Testis (tissue), 2 donors: ENCODE data around the gene DENND1A.

ENCODE experiments used
- POLR2A ChIP-seq: fragments of 450-650 bp; IDR thresholded peaks from one replicate; pipeline ENCODE4 v1.6.1; 2017; ENCODE audit warnings: antibody characterized with exemption, mild to moderate bottlenecking, moderate library complexity
- TF ChIP-seq, protein P1 (sequence below), 3 experiments: fragments of 450-650 bp in 2 of 3; fragments of 200-600 bp in 1 of 3; sonication (generic) in 1 of 3; IDR thresholded peaks; one replicate each; pipeline ENCODE4 v1.5.1; 2016 to 2019; ENCODE audit warnings: antibody characterized with exemption in 3 of 3, mild to moderate bottlenecking in 2 of 3, moderate library complexity in 1 of 3

DNA sequence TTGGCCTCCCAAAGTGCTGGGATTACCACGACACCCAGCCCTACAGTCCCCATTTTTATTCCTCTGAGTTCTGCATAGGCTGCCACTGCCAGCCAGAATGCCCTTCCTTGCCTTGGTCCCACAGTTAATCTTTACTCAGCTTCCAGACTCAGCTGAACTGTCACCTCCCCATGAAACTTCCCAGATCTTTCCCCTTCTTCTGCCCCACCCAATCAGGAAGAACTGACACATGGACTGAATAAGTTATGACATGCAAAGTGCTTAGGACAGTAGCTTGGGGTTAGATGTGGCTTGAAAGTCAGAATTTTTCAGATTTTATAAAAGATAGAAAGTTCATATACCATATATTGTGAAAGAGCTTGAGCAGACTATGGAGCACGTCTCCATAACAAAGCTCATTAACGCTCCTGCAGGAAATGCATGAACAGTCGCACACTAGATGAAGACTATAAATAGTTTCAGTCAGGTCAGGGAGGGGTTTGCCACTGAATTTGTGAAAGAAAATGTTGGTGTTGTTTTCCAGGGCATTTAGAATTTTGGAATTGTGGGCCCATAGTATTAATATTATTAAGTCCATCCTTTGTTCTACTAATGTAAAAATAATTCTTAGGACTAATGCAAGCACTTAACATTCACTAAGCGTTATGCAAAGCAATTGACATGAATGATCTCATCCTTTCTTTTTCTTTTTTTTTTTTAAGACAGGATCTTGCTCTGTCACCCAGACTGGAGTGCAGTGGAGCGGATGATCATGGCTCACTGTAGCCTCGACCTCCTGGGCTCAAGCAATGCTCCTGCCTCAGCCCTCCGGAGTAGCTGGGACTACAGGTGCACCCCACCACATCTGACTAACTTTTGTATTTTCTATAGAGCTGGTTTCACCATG is 36.1 kb upstream of the DENND1A start:
- TF ChIP-seq, protein P1, sequence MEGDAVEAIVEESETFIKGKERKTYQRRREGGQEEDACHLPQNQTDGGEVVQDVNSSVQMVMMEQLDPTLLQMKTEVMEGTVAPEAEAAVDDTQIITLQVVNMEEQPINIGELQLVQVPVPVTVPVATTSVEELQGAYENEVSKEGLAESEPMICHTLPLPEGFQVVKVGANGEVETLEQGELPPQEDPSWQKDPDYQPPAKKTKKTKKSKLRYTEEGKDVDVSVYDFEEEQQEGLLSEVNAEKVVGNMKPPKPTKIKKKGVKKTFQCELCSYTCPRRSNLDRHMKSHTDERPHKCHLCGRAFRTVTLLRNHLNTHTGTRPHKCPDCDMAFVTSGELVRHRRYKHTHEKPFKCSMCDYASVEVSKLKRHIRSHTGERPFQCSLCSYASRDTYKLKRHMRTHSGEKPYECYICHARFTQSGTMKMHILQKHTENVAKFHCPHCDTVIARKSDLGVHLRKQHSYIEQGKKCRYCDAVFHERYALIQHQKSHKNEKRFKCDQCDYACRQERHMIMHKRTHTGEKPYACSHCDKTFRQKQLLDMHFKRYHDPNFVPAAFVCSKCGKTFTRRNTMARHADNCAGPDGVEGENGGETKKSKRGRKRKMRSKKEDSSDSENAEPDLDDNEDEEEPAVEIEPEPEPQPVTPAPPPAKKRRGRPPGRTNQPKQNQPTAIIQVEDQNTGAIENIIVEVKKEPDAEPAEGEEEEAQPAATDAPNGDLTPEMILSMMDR (IDR thresholded peaks at IDR 0.05), result no peak
- no peak for TF ChIP-seq POLR2A
